Progenitor cell of endocrine pancreas (in vitro differentiated cells): Measurements from ENCODE around the gene GPR25. TPM values are rescaled to one million over a fixed set of nuclear protein-coding genes. Genes with fewer than 3 reads are reported as not detected.

ENCODE experiments used
- DNase-seq: peaks from one replicate; pipeline ENCODE4 v3.0.0; 2021; ENCODE audit warnings: low spot score; ENCODE audit not compliant: unreplicated experiment
- H3K27ac Mint-ChIP-seq: 2 replicates; pipeline ENCODE4 v1.8.0; 2021; ENCODE audit warnings: mild to moderate bottlenecking, moderate library complexity, mixed read lengths
- H3K27me3 Mint-ChIP-seq: 2 replicates; pipeline ENCODE4 v1.8.0; 2021; ENCODE audit warnings: mixed read lengths
- H3K36me3 Mint-ChIP-seq: 2 replicates; pipeline ENCODE4 v1.8.0; 2022; ENCODE audit warnings: mixed read lengths; ENCODE audit not compliant: insufficient read depth
- H3K4me1 Mint-ChIP-seq: 2 replicates; pipeline ENCODE4 v1.8.0; 2021; ENCODE audit warnings: low read depth, mixed read lengths
- H3K4me3 Mint-ChIP-seq: 2 replicates; pipeline ENCODE4 v1.8.0; 2021; ENCODE audit warnings: low read depth, mild to moderate bottlenecking, moderate library complexity, mixed read lengths
- H3K9me3 Mint-ChIP-seq: 2 replicates; pipeline ENCODE4 v1.8.0; 2021; ENCODE audit warnings: low read depth, mixed read lengths
- CTCF ChIP-seq: fragments of 200-600 bp; sonication (generic); IDR thresholded peaks from one replicate; pipeline ENCODE4 v1.5.0; 2021; ENCODE audit warnings: antibody characterized with exemption, mild to moderate bottlenecking; ENCODE audit not compliant: unreplicated experiment
- total RNA-seq: library from RNA; stranded (reverse); gene quantifications from 2 replicates; pipeline ENCODE4 v1.2.1, GENCODE V29; 2021

GPR25 gene
- total RNA-seq, 1 donor from 2014 or later: not detected

- DNase-seq: no peak
- Mint-ChIP-seq H3K36me3 (no peaks in the 10 kb centered on the region), H3K9me3 (no peaks in the 10 kb centered on the region), H3K27me3 (peaks cover 6% of the 10 kb centered on the region), H3K4me3 (no peak overlapping the region), H3K27ac (no peak overlapping the region), H3K4me1 (no peaks in the 10 kb centered on the region)
- TF ChIP-seq CTCF: no peak
Measured at GRCh38 chr1:200880212-200880611, 7.4 kb downstream of the GPR25 start.

GRCh38 chr1:200883118-200883517 lies 10.3 kb downstream of the GPR25 start:
- no peak for TF ChIP-seq CTCF
- DNase-seq: no peak
- H3K4me1 Mint-ChIP-seq: peaks cover 1% of the 10 kb centered on the region
- no peaks in the 10 kb centered on the region for H3K36me3 Mint-ChIP-seq
- no peaks in the 10 kb centered on the region for H3K9me3 Mint-ChIP-seq
- H3K27me3 Mint-ChIP-seq: peaks cover 7% of the 10 kb centered on the region
- no peak overlapping the region for H3K27ac Mint-ChIP-seq
- no peak overlapping the region for H3K4me3 Mint-ChIP-seq

- H3K27ac Mint-ChIP-seq: no peak overlapping the region
- H3K36me3 Mint-ChIP-seq: no peaks in the 10 kb centered on the region
- TF ChIP-seq CTCF: no peak
- H3K27me3 Mint-ChIP-seq: peaks cover 7% of the 10 kb centered on the region
- no peak for DNase-seq
- H3K4me1 Mint-ChIP-seq: peaks cover 11% of the 10 kb centered on the region
- H3K9me3 Mint-ChIP-seq: no peaks in the 10 kb centered on the region
- no peak overlapping the region for H3K4me3 Mint-ChIP-seq
Measured at GRCh38 chr1:200885623-200886402, 13.0 kb downstream of the GPR25 start.

- Mint-ChIP-seq H3K27ac (no peak overlapping the region), H3K4me3 (no peak overlapping the region)
Measured at GRCh38 chr1:200886594-200886993, 13.8 kb downstream of the GPR25 start.

GRCh38 chr1:200887036-200887435 lies 14.3 kb downstream of the GPR25 start:
- TF ChIP-seq CTCF: no peak
- H3K9me3 Mint-ChIP-seq: no peaks in the 10 kb centered on the region
- H3K4me3 Mint-ChIP-seq: no peak overlapping the region
- H3K27ac Mint-ChIP-seq: no peak overlapping the region
- peaks cover 7% of the 10 kb centered on the region for H3K27me3 Mint-ChIP-seq
- DNase-seq: no peak
- H3K36me3 Mint-ChIP-seq: no peaks in the 10 kb centered on the region
- peaks cover 13% of the 10 kb centered on the region for H3K4me1 Mint-ChIP-seq

More at GRCh38 chr1:200886594-200886993, 13.8 kb downstream of the GPR25 start:
- peaks cover 7% of the 10 kb centered on the region for H3K27me3 Mint-ChIP-seq
- H3K36me3 Mint-ChIP-seq: no peaks in the 10 kb centered on the region
- peaks cover 11% of the 10 kb centered on the region for H3K4me1 Mint-ChIP-seq
- no peak for DNase-seq
- H3K9me3 Mint-ChIP-seq: no peaks in the 10 kb centered on the region
- TF ChIP-seq CTCF: no peak
